Femur (tissue), 1 donor: ENCODE measurements around the gene DLG4.

ENCODE experiments used
- DNase-seq: peaks from one replicate; pipeline ENCODE4 v3.0.0-alpha.2; 2017

Gene DLG4

GRCh38 chr17:7141824-7142223 is 77.8 kb downstream of the DLG4 start:
- no peak for DNase-seq

- DNase-seq, result no peak
Observed at GRCh38 chr17:7139400-7139799, 80.2 kb downstream of the DLG4 start.

- no peak for DNase-seq
Observed at GRCh38 chr17:7138800-7139381, 80.7 kb downstream of the DLG4 start.

GRCh38 chr17:7137171-7137943 is 82.3 kb downstream of the DLG4 start:
- no peak for DNase-seq
